Measurements from ENCODE around the gene TOGARAM1.

TOGARAM1 gene

GRCh38 chr14:44961554-44962333, at the start of gene TOGARAM1, which contains the start of gene KLHL28:
Gene TOGARAM1, plus strand, starts transcription at chr14:44962190. Its CDS starts 232 bp downstream, at chr14:44962422.
Gene KLHL28, minus strand, starts transcription at chr14:44961947. Its CDS starts 16,019 bp downstream, at chr14:44945928.
- DNase-seq (ENCODE audit: extremely low spot score, insufficient read length, low read depth) (peak; percentile 85), FAIRE-seq (peak; percentile 100)

- FAIRE-seq (no peak), DNase-seq (ENCODE audit: extremely low spot score, insufficient read length, low read depth) (no peak)
Measured at GRCh38 chr14:44914849-44915248, 47.1 kb upstream of the TOGARAM1 start.

- FAIRE-seq, result no peak
- no peak for DNase-seq (ENCODE audit: extremely low spot score, insufficient read length, low read depth)
Measured at GRCh38 chr14:44928793-44929192, 33.2 kb upstream of the TOGARAM1 start.

- FAIRE-seq (no peak), DNase-seq (ENCODE audit: extremely low spot score, insufficient read length, low read depth) (no peak)
Measured at GRCh38 chr14:44935155-44935554, 26.8 kb upstream of the TOGARAM1 start.

- FAIRE-seq (no peak), DNase-seq (ENCODE audit: extremely low spot score, insufficient read length, low read depth) (no peak)
Measured at GRCh38 chr14:44937547-44937946, 24.4 kb upstream of the TOGARAM1 start.

- FAIRE-seq (no peak), DNase-seq (ENCODE audit: extremely low spot score, insufficient read length, low read depth) (no peak)
Measured at GRCh38 chr14:44940211-44940610, 21.8 kb upstream of the TOGARAM1 start.

GRCh38 chr14:44940944-44941343, 21.0 kb upstream of the TOGARAM1 start:
- no peak for FAIRE-seq
- DNase-seq (ENCODE audit: extremely low spot score, insufficient read length, low read depth), result no peak

GRCh38 chr14:44941591-44941990, 20.4 kb upstream of the TOGARAM1 start:
- FAIRE-seq, result no peak
- no peak for DNase-seq (ENCODE audit: extremely low spot score, insufficient read length, low read depth)

GRCh38 chr14:44942436-44942835, 19.6 kb upstream of the TOGARAM1 start:
- no peak for FAIRE-seq
- DNase-seq (ENCODE audit: extremely low spot score, insufficient read length, low read depth), result no peak

- FAIRE-seq (no peak), DNase-seq (ENCODE audit: extremely low spot score, insufficient read length, low read depth) (no peak)
Measured at GRCh38 chr14:44944107-44944506, 17.9 kb upstream of the TOGARAM1 start.

- FAIRE-seq (no peak), DNase-seq (ENCODE audit: extremely low spot score, insufficient read length, low read depth) (no peak)
Measured at GRCh38 chr14:44945264-44945663, 16.7 kb upstream of the TOGARAM1 start.

GRCh38 chr14:44951051-44951450, 10.9 kb upstream of the TOGARAM1 start:
- FAIRE-seq (no peak), DNase-seq (ENCODE audit: extremely low spot score, insufficient read length, low read depth) (no peak)

- FAIRE-seq, result peak; percentile 29
Measured at GRCh38 chr14:44952391-44953110, 9.4 kb upstream of the TOGARAM1 start.

GRCh38 chr14:44954750-44955149, 7.2 kb upstream of the TOGARAM1 start:
- peak; percentile 35 for FAIRE-seq
- DNase-seq (ENCODE audit: extremely low spot score, insufficient read length, low read depth), result no peak

More at GRCh38 chr14:44952391-44953110, 9.4 kb upstream of the TOGARAM1 start:
- DNase-seq (ENCODE audit: extremely low spot score, insufficient read length, low read depth), result no peak

GRCh38 chr14:44955528-44955927, 6.5 kb upstream of the TOGARAM1 start:
- no peak for DNase-seq (ENCODE audit: extremely low spot score, insufficient read length, low read depth)
- no peak for FAIRE-seq

GRCh38 chr14:44956866-44957265, 5.1 kb upstream of the TOGARAM1 start:
- FAIRE-seq (no peak), DNase-seq (ENCODE audit: extremely low spot score, insufficient read length, low read depth) (no peak)

- DNase-seq (ENCODE audit: extremely low spot score, insufficient read length, low read depth), result no peak
- FAIRE-seq, result no peak
Measured at GRCh38 chr14:44959538-44959937, 2.5 kb upstream of the TOGARAM1 start.

- DNase-seq (ENCODE audit: extremely low spot score, insufficient read length, low read depth) (no peak), FAIRE-seq (no peak)
Measured at GRCh38 chr14:44960146-44960545, 1.8 kb upstream of the TOGARAM1 start.

GRCh38 chr14:44960646-44961045, 1.3 kb upstream of the TOGARAM1 start:
- FAIRE-seq (no peak), DNase-seq (ENCODE audit: extremely low spot score, insufficient read length, low read depth) (no peak)

- FAIRE-seq (peak; percentile 87), DNase-seq (ENCODE audit: extremely low spot score, insufficient read length, low read depth) (peak; percentile 5)
Measured at GRCh38 chr14:44961151-44961553, 838 bp upstream of the TOGARAM1 start.

GRCh38 chr14:44962334-44963043, 499 bp downstream of the TOGARAM1 start:
- DNase-seq (ENCODE audit: extremely low spot score, insufficient read length, low read depth), result peak; percentile 7

More at GRCh38 chr14:44962334-44963043, 499 bp downstream of the TOGARAM1 start:
- no peak for FAIRE-seq
